ENCODE results near the gene ATXN10.

- TF ChIP-seq CTCF (IDR thresholded peaks at IDR 0.05; ENCODE audit: borderline replicate concordance, extremely low read depth, low read length, poor library complexity, severe bottlenecking) (no peak), EZH2 (IDR thresholded peaks at IDR 0.05; ENCODE audit: borderline replicate concordance, low read depth, low read length, severe bottlenecking) (no peak)
Observed at GRCh38 chr22:45793892-45794291, 122.3 kb downstream of the ATXN10 start.
